Measurements from ENCODE around the gene ATP2B2. TPM values are rescaled to one million over a fixed set of nuclear protein-coding genes. Genes with fewer than 3 reads are reported as not detected.

Gene ATP2B2
- polyA plus RNA-seq, 3 donors, result not detected

GRCh38 chr3:10401990-10402761 is 103.2 kb downstream of the ATP2B2 start:
- H3K79me2 ChIP-seq (ENCODE audit: insufficient read depth, low read length), result no peaks in the 10 kb centered on the region
- Mint-ChIP-seq H3K9me3 (no peaks in the 10 kb centered on the region), H3K36me3 (no peaks in the 10 kb centered on the region), H3K27ac (no peak overlapping the region), H3K4me3 (no peak overlapping the region), H3K4me1 (no peaks in the 10 kb centered on the region), H3K27me3 (ENCODE audit: low read depth in 3 of 3) (peaks cover 0 to 2% (median 0%) of the 10 kb centered on the region in 3 donors)
- no peak overlapping the region for H3K4me2 ChIP-seq (replicated peaks; ENCODE audit: extremely low read depth, low read length, poor library complexity, severe bottlenecking)
- no peak overlapping the region for H3K27ac ChIP-seq (ENCODE audit: low read depth in 1 of 2, low read length in 2 of 2)
- no peak overlapping the region for H2AFZ ChIP-seq (ENCODE audit: insufficient read depth, low read depth, low read length, poor library complexity, severe bottlenecking)
- no peaks in the 10 kb centered on the region for H3K27me3 ChIP-seq (ENCODE audit: control insufficient read depth in 2 of 2, insufficient read depth in 2 of 2, low read length in 2 of 2)
- no peak for TF ChIP-seq CTCF (IDR thresholded peaks at IDR 0.05)
- no peaks in the 10 kb centered on the region for H3K4me1 ChIP-seq (ENCODE audit: control insufficient read depth in 1 of 2, insufficient read depth in 2 of 2, low read length in 2 of 2)
- no peaks in the 10 kb centered on the region for H4K20me1 ChIP-seq (ENCODE audit: insufficient read depth, low read length)
- H3K9me3 ChIP-seq (replicated peaks in 1 of 2; ENCODE audit: control insufficient read depth in 1 of 2, insufficient read depth in 1 of 2, low read length in 2 of 2), result no peaks in the 10 kb centered on the region
- no peak for DNase-seq
- H3K4me3 ChIP-seq (replicated peaks in 1 of 3; ENCODE audit: low read depth in 2 of 3, low read length in 3 of 3), result no peak overlapping the region
- intact Hi-C loops (cut with micrococcal nuclease), result no loop called here
- no peaks in the 10 kb centered on the region for H3K36me3 ChIP-seq (replicated peaks in 1 of 2; ENCODE audit: control insufficient read depth in 1 of 2, insufficient read depth in 2 of 2, low read length in 2 of 2)
- 93% methylated on average over 11 of the region's 14 CpGs for WGBS (ENCODE audit: insufficient coverage)
- H3K9ac ChIP-seq (ENCODE audit: insufficient read depth, low read length, poor library complexity, severe bottlenecking), result no peak overlapping the region

- H3K4me3 Mint-ChIP-seq, result no peak overlapping the region
- H3K27ac Mint-ChIP-seq, result no peak overlapping the region
- H3K4me3 ChIP-seq (replicated peaks in 1 of 3; ENCODE audit: low read depth in 2 of 3, low read length in 3 of 3), result no peak overlapping the region
These were observed 104.5 kb downstream of the ATP2B2 start for GRCh38 chr3:10400749-10401495.

More at GRCh38 chr3:10400749-10401495, 104.5 kb downstream of the ATP2B2 start:
- Mint-ChIP-seq H3K9me3 (no peaks in the 10 kb centered on the region), H3K36me3 (no peaks in the 10 kb centered on the region), H3K27me3 (ENCODE audit: low read depth in 3 of 3) (peaks cover 0 to 8% (median 2%) of the 10 kb centered on the region in 3 donors), H3K4me1 (no peaks in the 10 kb centered on the region)
- no peaks in the 10 kb centered on the region for H3K4me1 ChIP-seq (ENCODE audit: control insufficient read depth in 1 of 2, insufficient read depth in 2 of 2, low read length in 2 of 2)
- no peak overlapping the region for H2AFZ ChIP-seq (ENCODE audit: insufficient read depth, low read depth, low read length, poor library complexity, severe bottlenecking)
- H3K9ac ChIP-seq (ENCODE audit: insufficient read depth, low read length, poor library complexity, severe bottlenecking), result no peak overlapping the region
- H3K27me3 ChIP-seq (ENCODE audit: control insufficient read depth in 2 of 2, insufficient read depth in 2 of 2, low read length in 2 of 2), result no peaks in the 10 kb centered on the region
- no peak overlapping the region for H3K27ac ChIP-seq (ENCODE audit: low read depth in 1 of 2, low read length in 2 of 2)
- intact Hi-C loops (cut with micrococcal nuclease), result no loop called here
- DNase-seq, result no peak
- H3K4me2 ChIP-seq (replicated peaks; ENCODE audit: extremely low read depth, low read length, poor library complexity, severe bottlenecking), result no peak overlapping the region
- TF ChIP-seq CTCF (IDR thresholded peaks at IDR 0.05), result no peak
- no peaks in the 10 kb centered on the region for H3K36me3 ChIP-seq (replicated peaks in 1 of 2; ENCODE audit: control insufficient read depth in 1 of 2, insufficient read depth in 2 of 2, low read length in 2 of 2)
- no peaks in the 10 kb centered on the region for H4K20me1 ChIP-seq (ENCODE audit: insufficient read depth, low read length)
- H3K9me3 ChIP-seq (replicated peaks in 1 of 2; ENCODE audit: control insufficient read depth in 1 of 2, insufficient read depth in 1 of 2, low read length in 2 of 2), result no peaks in the 10 kb centered on the region
- H3K79me2 ChIP-seq (ENCODE audit: insufficient read depth, low read length), result no peaks in the 10 kb centered on the region
- WGBS (ENCODE audit: insufficient coverage), result 93% methylated on average over 8 of the region's 12 CpGs
